ENCODE data around the gene IKZF2.

- TF ChIP-seq, protein P1, sequence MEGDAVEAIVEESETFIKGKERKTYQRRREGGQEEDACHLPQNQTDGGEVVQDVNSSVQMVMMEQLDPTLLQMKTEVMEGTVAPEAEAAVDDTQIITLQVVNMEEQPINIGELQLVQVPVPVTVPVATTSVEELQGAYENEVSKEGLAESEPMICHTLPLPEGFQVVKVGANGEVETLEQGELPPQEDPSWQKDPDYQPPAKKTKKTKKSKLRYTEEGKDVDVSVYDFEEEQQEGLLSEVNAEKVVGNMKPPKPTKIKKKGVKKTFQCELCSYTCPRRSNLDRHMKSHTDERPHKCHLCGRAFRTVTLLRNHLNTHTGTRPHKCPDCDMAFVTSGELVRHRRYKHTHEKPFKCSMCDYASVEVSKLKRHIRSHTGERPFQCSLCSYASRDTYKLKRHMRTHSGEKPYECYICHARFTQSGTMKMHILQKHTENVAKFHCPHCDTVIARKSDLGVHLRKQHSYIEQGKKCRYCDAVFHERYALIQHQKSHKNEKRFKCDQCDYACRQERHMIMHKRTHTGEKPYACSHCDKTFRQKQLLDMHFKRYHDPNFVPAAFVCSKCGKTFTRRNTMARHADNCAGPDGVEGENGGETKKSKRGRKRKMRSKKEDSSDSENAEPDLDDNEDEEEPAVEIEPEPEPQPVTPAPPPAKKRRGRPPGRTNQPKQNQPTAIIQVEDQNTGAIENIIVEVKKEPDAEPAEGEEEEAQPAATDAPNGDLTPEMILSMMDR (IDR thresholded peaks at IDR 0.05) = no peak
- no peak for TF ChIP-seq POLR2A (IDR thresholded peaks at IDR 0.05)
- no peak for TF ChIP-seq POLR2AphosphoS5 (IDR thresholded peaks at IDR 0.05; ENCODE audit: insufficient read depth in 1 of 2, low read depth in 1 of 2)
Measured at GRCh38 chr2:212958757-212959295, 192.6 kb downstream of the IKZF2 start.
